Gastrocnemius medialis (tissue), 4 donors: ENCODE results near the gene LRP5.

Source experiments
- CTCF ChIP-seq, 5 experiments: fragments of 450-650 bp in 3 of 5; fragments of 200-600 bp in 2 of 5; sonication (generic) in 2 of 5; IDR thresholded peaks in 4 of 5; conservative IDR thresholded peaks in 1 of 5; 1 replicate in 4 of 5; 2 replicates in 1 of 5; pipeline ENCODE4 v1.5.1; 2016 to 2019; ENCODE audit warnings: antibody characterized with exemption in 5 of 5, mild to moderate bottlenecking in 3 of 5, moderate library complexity in 3 of 5
- POLR2A ChIP-seq, 2 donors: fragments of 450-650 bp; IDR thresholded peaks; one replicate each; pipeline ENCODE4 v1.6.1; 2017; ENCODE audit warnings: antibody characterized with exemption in 2 of 2, mild to moderate bottlenecking in 2 of 2, moderate library complexity in 2 of 2

GRCh38 chr11:68302670-68303069 is 9.7 kb upstream of the LRP5 start:
- TF ChIP-seq POLR2A (IDR thresholded peaks at IDR 0.05) (no peak), CTCF (IDR thresholded peaks at IDR 0.05 in 4 of 5, conservative IDR thresholded peaks at IDR 0.05 in 1 of 5) (no peak)
